ENCODE results near the gene DNAH10.
A peak's percentile ranks its signal among the peaks of the same experiment; 100 is the strongest.

DNAH10 gene

DNA sequence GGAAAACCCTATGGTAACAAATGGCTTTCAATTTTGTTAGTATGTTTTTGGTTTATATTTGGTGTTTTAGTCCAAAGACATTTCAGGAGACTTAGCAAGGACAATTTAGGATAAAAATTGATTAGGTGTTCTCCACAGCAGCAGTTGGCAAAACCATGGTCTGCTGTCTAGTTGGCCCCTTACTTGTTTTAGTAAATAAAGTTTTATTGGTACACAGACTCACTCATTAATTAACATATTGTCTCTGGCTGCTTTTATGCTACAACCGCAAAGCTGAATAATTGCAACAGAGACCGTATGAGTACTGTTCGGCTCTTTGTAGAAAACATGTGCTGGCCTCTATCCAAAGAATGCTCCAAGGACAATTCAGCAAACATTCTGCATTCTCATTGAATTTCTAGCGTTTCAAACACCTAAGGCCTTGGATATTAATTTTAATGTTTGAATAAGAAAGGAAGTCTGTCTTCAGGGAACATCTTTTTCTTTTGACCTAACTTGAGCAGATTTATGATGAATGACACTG is 132.8 kb downstream of the DNAH10 start:
- no peak overlapping the region for H3K4me3 ChIP-seq (ENCODE audit: low read length)
- TF ChIP-seq, protein P1, sequence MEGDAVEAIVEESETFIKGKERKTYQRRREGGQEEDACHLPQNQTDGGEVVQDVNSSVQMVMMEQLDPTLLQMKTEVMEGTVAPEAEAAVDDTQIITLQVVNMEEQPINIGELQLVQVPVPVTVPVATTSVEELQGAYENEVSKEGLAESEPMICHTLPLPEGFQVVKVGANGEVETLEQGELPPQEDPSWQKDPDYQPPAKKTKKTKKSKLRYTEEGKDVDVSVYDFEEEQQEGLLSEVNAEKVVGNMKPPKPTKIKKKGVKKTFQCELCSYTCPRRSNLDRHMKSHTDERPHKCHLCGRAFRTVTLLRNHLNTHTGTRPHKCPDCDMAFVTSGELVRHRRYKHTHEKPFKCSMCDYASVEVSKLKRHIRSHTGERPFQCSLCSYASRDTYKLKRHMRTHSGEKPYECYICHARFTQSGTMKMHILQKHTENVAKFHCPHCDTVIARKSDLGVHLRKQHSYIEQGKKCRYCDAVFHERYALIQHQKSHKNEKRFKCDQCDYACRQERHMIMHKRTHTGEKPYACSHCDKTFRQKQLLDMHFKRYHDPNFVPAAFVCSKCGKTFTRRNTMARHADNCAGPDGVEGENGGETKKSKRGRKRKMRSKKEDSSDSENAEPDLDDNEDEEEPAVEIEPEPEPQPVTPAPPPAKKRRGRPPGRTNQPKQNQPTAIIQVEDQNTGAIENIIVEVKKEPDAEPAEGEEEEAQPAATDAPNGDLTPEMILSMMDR (IDR thresholded peaks at IDR 0.05; ENCODE audit: insufficient read depth, low read depth, low read length, missing control alignments): no peak
- DNase-seq (ENCODE audit: low read depth): peak; percentile 23

DNA sequence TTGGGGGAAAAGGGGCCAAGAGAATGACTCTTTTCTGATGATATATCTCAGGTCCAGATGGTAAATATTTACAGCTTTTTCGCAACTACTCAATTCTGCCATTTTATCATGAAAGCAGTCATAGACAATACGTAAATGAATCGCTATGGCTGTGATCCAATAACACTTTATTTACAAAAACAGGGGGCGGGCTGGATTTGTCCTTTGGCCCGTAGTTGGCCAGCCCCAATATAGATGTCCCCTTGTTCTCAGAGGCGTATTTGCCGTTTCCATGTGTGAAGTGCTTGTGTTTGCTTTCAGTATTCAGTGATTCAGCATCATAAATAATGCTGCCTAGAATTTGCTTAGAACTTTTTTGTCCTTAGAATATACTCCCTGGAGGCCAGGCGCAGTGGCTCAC is 133.3 kb downstream of the DNAH10 start:
- DNase-seq (ENCODE audit: low read depth): no peak
- no peak overlapping the region for H3K4me3 ChIP-seq (ENCODE audit: low read length)
- TF ChIP-seq, protein P1 (IDR thresholded peaks at IDR 0.05; ENCODE audit: insufficient read depth, low read depth, low read length, missing control alignments): no peak

DNA sequence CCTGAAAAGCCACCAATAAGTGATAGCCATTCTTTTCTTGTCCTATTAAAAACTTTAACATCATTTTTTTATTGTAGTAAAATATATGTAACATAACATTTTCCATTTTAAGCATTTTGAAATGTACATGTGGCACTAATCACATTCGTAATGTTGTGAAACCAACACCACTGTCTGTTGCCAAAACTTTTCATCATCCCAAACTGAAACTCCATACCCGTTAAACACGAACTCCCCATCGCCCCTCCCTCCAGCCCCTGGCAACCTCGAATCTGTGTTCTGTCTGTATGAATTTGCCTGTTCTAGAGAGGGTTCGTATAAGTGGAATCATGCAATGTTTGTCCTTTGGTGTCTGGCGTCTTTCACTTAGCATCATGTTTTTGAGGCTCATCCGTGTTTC is 134.7 kb downstream of the DNAH10 start:
- H3K4me3 ChIP-seq (ENCODE audit: low read length): no peak overlapping the region
- TF ChIP-seq, protein P1 (IDR thresholded peaks at IDR 0.05; ENCODE audit: insufficient read depth, low read depth, low read length, missing control alignments): no peak
- DNase-seq (ENCODE audit: low read depth): no peak

DNA sequence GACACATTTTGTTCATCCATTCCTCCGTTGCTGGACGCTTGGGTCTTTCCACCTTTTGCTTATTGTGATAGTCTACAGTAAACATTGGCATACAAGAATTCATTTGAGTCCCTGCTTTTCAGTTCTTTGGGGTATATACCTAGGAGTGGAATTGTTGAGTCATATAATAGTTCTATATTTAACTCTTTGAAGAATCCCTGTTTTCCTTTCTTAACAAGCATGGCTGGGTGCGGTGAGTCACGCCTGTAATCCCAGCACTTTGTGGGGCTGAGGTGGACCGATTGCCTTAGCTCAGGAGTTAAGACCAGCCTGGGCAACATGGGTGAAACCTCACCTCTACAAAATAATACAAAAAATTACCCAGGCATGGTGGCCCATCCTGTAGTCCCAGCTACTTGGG is 135.1 kb downstream of the DNAH10 start:
- peak; percentile 69 for DNase-seq (ENCODE audit: low read depth)
- H3K4me3 ChIP-seq (ENCODE audit: low read length): no peak overlapping the region
- TF ChIP-seq, protein P1 (IDR thresholded peaks at IDR 0.05; ENCODE audit: insufficient read depth, low read depth, low read length, missing control alignments): no peak

DNA sequence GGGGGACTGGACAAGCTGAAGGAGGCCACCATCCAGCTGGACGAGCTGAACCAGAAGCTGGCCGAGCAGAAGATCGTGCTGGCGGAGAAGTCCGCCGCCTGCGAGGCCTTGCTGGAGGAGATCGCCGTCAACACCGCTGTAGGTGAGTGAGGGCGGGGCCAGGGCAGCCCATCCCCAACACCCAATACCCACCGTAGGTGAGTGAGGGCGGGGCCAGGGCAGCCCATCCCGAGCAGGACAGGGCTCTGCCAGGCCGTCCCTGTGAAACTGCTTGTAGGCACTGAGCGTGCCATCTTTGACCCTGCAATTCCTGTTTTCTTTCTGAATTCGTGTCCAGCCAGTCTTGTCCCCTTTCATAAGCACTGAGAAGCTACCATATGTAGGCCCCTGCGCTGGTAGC is 136.6 kb downstream of the DNAH10 start:
- TF ChIP-seq, protein P1 (IDR thresholded peaks at IDR 0.05; ENCODE audit: insufficient read depth, low read depth, low read length, missing control alignments): no peak
- no peak overlapping the region for H3K4me3 ChIP-seq (ENCODE audit: low read length)
- no peak for DNase-seq (ENCODE audit: low read depth)

DNA sequence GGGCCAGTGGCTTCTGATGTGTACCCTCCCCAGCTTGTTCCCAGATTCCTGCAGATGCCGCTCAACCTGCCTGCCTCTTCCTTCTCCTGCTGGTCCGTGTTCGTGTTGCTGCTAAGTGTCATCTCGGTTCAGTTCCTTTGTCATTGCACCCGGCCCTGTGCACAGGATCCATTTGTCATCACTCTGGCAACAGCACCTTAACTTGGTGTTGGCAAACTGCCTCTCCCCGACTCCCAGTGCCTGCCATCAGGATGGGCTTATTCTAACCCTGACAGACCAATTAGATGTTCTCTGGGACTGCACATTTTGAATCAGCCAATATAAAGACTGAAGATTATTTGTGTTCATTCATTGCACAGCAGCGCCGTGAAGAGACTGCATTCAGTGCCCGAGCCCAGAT is 137.3 kb downstream of the DNAH10 start:
- TF ChIP-seq, protein P1 (IDR thresholded peaks at IDR 0.05; ENCODE audit: insufficient read depth, low read depth, low read length, missing control alignments): no peak
- no peak for DNase-seq (ENCODE audit: low read depth)
- H3K4me3 ChIP-seq (ENCODE audit: low read length): no peak overlapping the region

DNA sequence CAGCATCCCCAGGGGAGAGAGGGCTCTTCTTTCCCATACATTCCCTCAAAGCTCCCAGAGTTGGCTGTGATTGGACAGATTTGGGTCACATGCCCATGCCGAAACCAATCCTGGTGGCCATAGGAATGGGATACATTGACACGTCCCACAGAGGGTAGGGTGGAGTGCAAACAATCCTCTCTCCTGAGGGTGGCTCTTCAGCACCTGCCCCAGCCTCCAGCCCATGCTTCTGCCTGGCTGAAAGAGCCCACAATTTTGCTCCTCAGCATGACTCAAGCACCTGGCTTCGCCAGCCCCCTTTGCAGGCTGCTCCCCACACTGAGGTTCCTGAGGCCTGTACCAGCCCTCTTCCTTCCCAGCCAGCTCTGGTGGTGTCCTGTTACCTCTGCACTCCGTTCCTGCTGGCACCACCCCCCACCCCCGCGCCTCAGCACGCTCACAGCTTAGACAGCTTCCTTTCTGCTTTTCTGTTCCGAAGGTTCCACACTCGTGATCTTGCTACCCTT is 138.8 kb downstream of the DNAH10 start:
- DNase-seq (ENCODE audit: low read depth): peak; percentile 47
- H3K4me3 ChIP-seq (ENCODE audit: low read length): no peak overlapping the region
- TF ChIP-seq, protein P1 (IDR thresholded peaks at IDR 0.05; ENCODE audit: insufficient read depth, low read depth, low read length, missing control alignments): no peak
